Adipocyte (in vitro differentiated cells): ENCODE results near the gene SIPA1L3.

Experiments used
- DNase-seq: peaks from one replicate; pipeline ENCODE4 v3.0.0-alpha.2; 2015; ENCODE audit warnings: low read depth
- H3K27me3 ChIP-seq: replicated peaks from 2 replicates; pipeline ENCODE4 v1.7.0; 2013; ENCODE audit warnings: mild to moderate bottlenecking, low read length, moderate library complexity; ENCODE audit not compliant: control insufficient read depth, insufficient read depth
- H3K36me3 ChIP-seq: 2 replicates; pipeline ENCODE4 v1.7.0; 2013; ENCODE audit warnings: low read length, mild to moderate bottlenecking, moderate library complexity; ENCODE audit not compliant: control insufficient read depth, insufficient read depth, severe bottlenecking
- H3K4me1 ChIP-seq: 2 replicates; pipeline ENCODE4 v1.7.0; 2013; ENCODE audit warnings: mild to moderate bottlenecking, low read length, moderate library complexity; ENCODE audit not compliant: control insufficient read depth, insufficient read depth
- H3K4me3 ChIP-seq: 2 replicates; pipeline ENCODE4 v1.7.0; 2013; ENCODE audit warnings: mild to moderate bottlenecking, low read length, moderate library complexity
- H3K9ac ChIP-seq: 2 replicates; pipeline ENCODE4 v1.7.0; 2013; ENCODE audit warnings: mild to moderate bottlenecking, low read length, moderate library complexity
- H3K9me3 ChIP-seq: 2 replicates; pipeline ENCODE4 v1.7.0; 2013; ENCODE audit warnings: mild to moderate bottlenecking, low read length, moderate library complexity; ENCODE audit not compliant: control insufficient read depth

SIPA1L3 gene

GRCh38 chr19:38162094-38162493 lies 255.1 kb downstream of the SIPA1L3 start:
- no peak overlapping the region for H3K4me3 ChIP-seq
- peaks cover 23% of the 10 kb centered on the region for H3K36me3 ChIP-seq
- no peaks in the 10 kb centered on the region for H3K27me3 ChIP-seq
- H3K9ac ChIP-seq, result no peak overlapping the region
- no peak for DNase-seq
- peaks cover 8% of the 10 kb centered on the region for H3K9me3 ChIP-seq
- H3K4me1 ChIP-seq, result no peaks in the 10 kb centered on the region

GRCh38 chr19:38162632-38163031 lies 255.6 kb downstream of the SIPA1L3 start:
- Histone ChIP-seq H3K9ac (no peak overlapping the region), H3K27me3 (no peaks in the 10 kb centered on the region), H3K4me1 (no peaks in the 10 kb centered on the region), H3K9me3 (peaks cover 8% of the 10 kb centered on the region), H3K4me3 (no peak overlapping the region), H3K36me3 (peaks cover 23% of the 10 kb centered on the region)
- no peak for DNase-seq

- H3K4me3 ChIP-seq, result no peak overlapping the region
- H3K36me3 ChIP-seq, result peaks cover 23% of the 10 kb centered on the region
- peaks cover 8% of the 10 kb centered on the region for H3K9me3 ChIP-seq
- no peak for DNase-seq
- no peak overlapping the region for H3K9ac ChIP-seq
- H3K27me3 ChIP-seq, result no peaks in the 10 kb centered on the region
- H3K4me1 ChIP-seq, result no peaks in the 10 kb centered on the region
Observed at GRCh38 chr19:38163419-38164290, 256.6 kb downstream of the SIPA1L3 start.

GRCh38 chr19:38164526-38164925 lies 257.5 kb downstream of the SIPA1L3 start:
- no peak overlapping the region for H3K4me3 ChIP-seq
- H3K4me1 ChIP-seq, result no peaks in the 10 kb centered on the region
- no peak for DNase-seq
- H3K9ac ChIP-seq, result no peak overlapping the region
- peaks cover 19% of the 10 kb centered on the region for H3K36me3 ChIP-seq
- peaks cover 8% of the 10 kb centered on the region for H3K9me3 ChIP-seq
- no peaks in the 10 kb centered on the region for H3K27me3 ChIP-seq

GRCh38 chr19:38165335-38165734 lies 258.3 kb downstream of the SIPA1L3 start:
- no peaks in the 10 kb centered on the region for H3K4me1 ChIP-seq
- H3K4me3 ChIP-seq, result no peak overlapping the region
- H3K9me3 ChIP-seq, result peaks cover 8% of the 10 kb centered on the region
- H3K27me3 ChIP-seq, result no peaks in the 10 kb centered on the region
- peaks cover 19% of the 10 kb centered on the region for H3K36me3 ChIP-seq
- DNase-seq, result no peak
- H3K9ac ChIP-seq, result no peak overlapping the region

- Histone ChIP-seq H3K4me1 (no peaks in the 10 kb centered on the region), H3K9ac (no peak overlapping the region), H3K4me3 (no peak overlapping the region), H3K27me3 (no peaks in the 10 kb centered on the region), H3K36me3 (peaks cover 10% of the 10 kb centered on the region), H3K9me3 (no peaks in the 10 kb centered on the region)
- no peak for DNase-seq
Observed at GRCh38 chr19:38168637-38169036, 261.6 kb downstream of the SIPA1L3 start.

- H3K36me3 ChIP-seq, result peaks cover 2% of the 10 kb centered on the region
- no peaks in the 10 kb centered on the region for H3K4me1 ChIP-seq
- H3K27me3 ChIP-seq, result no peaks in the 10 kb centered on the region
- no peak for DNase-seq
- H3K9me3 ChIP-seq, result no peaks in the 10 kb centered on the region
- H3K4me3 ChIP-seq, result no peak overlapping the region
- H3K9ac ChIP-seq, result no peak overlapping the region
Observed at GRCh38 chr19:38170334-38170733, 263.3 kb downstream of the SIPA1L3 start.

GRCh38 chr19:38172001-38172400 lies 265.0 kb downstream of the SIPA1L3 start:
- Histone ChIP-seq H3K4me3 (no peak overlapping the region), H3K4me1 (no peaks in the 10 kb centered on the region), H3K36me3 (no peaks in the 10 kb centered on the region), H3K9me3 (no peaks in the 10 kb centered on the region), H3K9ac (no peak overlapping the region), H3K27me3 (no peaks in the 10 kb centered on the region)
- DNase-seq, result no peak

GRCh38 chr19:38173291-38174041 lies 266.5 kb downstream of the SIPA1L3 start:
- H3K36me3 ChIP-seq, result no peaks in the 10 kb centered on the region
- H3K9me3 ChIP-seq, result no peaks in the 10 kb centered on the region
- no peaks in the 10 kb centered on the region for H3K4me1 ChIP-seq
- no peak for DNase-seq
- no peaks in the 10 kb centered on the region for H3K27me3 ChIP-seq
- H3K9ac ChIP-seq, result no peak overlapping the region
- H3K4me3 ChIP-seq, result no peak overlapping the region

- no peaks in the 10 kb centered on the region for H3K4me1 ChIP-seq
- peaks cover 7% of the 10 kb centered on the region for H3K9me3 ChIP-seq
- DNase-seq, result no peak
- H3K4me3 ChIP-seq, result no peak overlapping the region
- no peaks in the 10 kb centered on the region for H3K27me3 ChIP-seq
- no peak overlapping the region for H3K9ac ChIP-seq
- H3K36me3 ChIP-seq, result no peaks in the 10 kb centered on the region
Observed at GRCh38 chr19:38175422-38175821, 268.4 kb downstream of the SIPA1L3 start.

GRCh38 chr19:38180071-38180470 lies 273.1 kb downstream of the SIPA1L3 start:
- no peaks in the 10 kb centered on the region for H3K36me3 ChIP-seq
- peaks cover 7% of the 10 kb centered on the region for H3K9me3 ChIP-seq
- H3K27me3 ChIP-seq, result no peaks in the 10 kb centered on the region
- no peak for DNase-seq
- H3K4me3 ChIP-seq, result no peak overlapping the region
- no peak overlapping the region for H3K9ac ChIP-seq
- H3K4me1 ChIP-seq, result peaks cover 11% of the 10 kb centered on the region
